A549 (cell line): ENCODE measurements around the gene SLC1A4. TPM values are rescaled to one million over a fixed set of nuclear protein-coding genes. Genes with fewer than 3 reads are reported as not detected.

Experiments used
- ATAC-seq, 2 experiments: fragments of 200-7000 bp in 1 of 2; fragments of >200 bp in 1 of 2; cut with Nextera tagmentation in 1 of 2; cut with Tn5 transposase in 1 of 2; 3 replicates each; pipeline versions ENCODE4 v1.8.0 to v1.9.1; 2018 to 2020; ENCODE audit warnings: mild to moderate bottlenecking in 1 of 2, moderate library complexity in 1 of 2
- CTCF ChIA-PET: fragments of 300-600 bp; sonication (Branson Sonifier 250); formaldehyde crosslinking; extraction: SDS; loops from one replicate; lab custom pipeline; 2021; ENCODE audit warnings: antibody characterized with exemption, inconsistent platforms; lab: Yijun Ruan, JAX
- POLR2A ChIA-PET: fragments of 350-600 bp; formaldehyde crosslinking; extraction: SDS; loops from one replicate; lab custom pipeline; 2021; ENCODE audit warnings: antibody characterized with exemption, inconsistent platforms; lab: Yijun Ruan, JAX
- DNase-seq, 2 experiments: peaks; one replicate each; pipeline versions ENCODE4 v3.0.0 to v3.0.0-alpha.2; 2011 to 2016; ENCODE audit warnings: low read depth in 1 of 2, low spot score in 1 of 2
- FAIRE-seq: peaks from 2 replicates; lab custom pipeline; 2011; peaks lifted over from hg19 to GRCh38; lab: Jason Lieb, UNC
- H3K27ac ChIP-seq, 2 experiments: fragments of >200 bp; sonication (Bioruptor Twin); formaldehyde crosslinking; 3 replicates each; pipeline ENCODE4 v1.5.1; 2016 to 2017
- H3K4me1 ChIP-seq: fragments of >200 bp; sonication (Bioruptor Twin); formaldehyde crosslinking; 3 replicates; pipeline ENCODE4 v1.6.1; 2016
- H3K4me2 ChIP-seq: fragments of >200 bp; sonication (Bioruptor Twin); formaldehyde crosslinking; 3 replicates; pipeline ENCODE4 v1.6.1; 2016
- H3K4me3 ChIP-seq: fragments of >200 bp; sonication (Bioruptor Twin); formaldehyde crosslinking; 3 replicates; pipeline ENCODE4 v1.5.1; 2016
- H3K9me3 ChIP-seq: fragments of >200 bp; sonication (Bioruptor Twin); formaldehyde crosslinking; 3 replicates; pipeline ENCODE4 v1.6.1; 2016
- BHLHE40 ChIP-seq: IDR thresholded peaks from 2 replicates; pipeline ENCODE4 v1.6.1; 2012; ENCODE audit warnings: low read depth, low read length, inconsistent platforms
- CBX8 ChIP-seq: fragments of 200-600 bp; sonication (generic); IDR thresholded peaks from 2 replicates; pipeline ENCODE4 v1.6.1; 2016
- CEBPB ChIP-seq, 2 experiments: fragments of >200 bp in 1 of 2; sonication (Bioruptor Twin) in 1 of 2; formaldehyde crosslinking in 1 of 2; IDR thresholded peaks; 2 replicates each; pipeline ENCODE4 v1.6.1; 2012 to 2016
- CHD2 ChIP-seq: fragments of 150-350 bp; IDR thresholded peaks from 2 replicates; pipeline ENCODE4 v1.6.1; 2014; ENCODE audit warnings: low read length; ENCODE audit not compliant: partially characterized antibody
- CHD4 ChIP-seq: fragments of 200-600 bp; sonication (generic); IDR thresholded peaks from 2 replicates; pipeline ENCODE4 v1.6.1; 2016; ENCODE audit warnings: antibody characterized with exemption, mild to moderate bottlenecking, borderline replicate concordance
- EHF ChIP-seq: fragments of 250-450 bp; sonication (Bioruptor Pico); IDR thresholded peaks from 2 replicates; pipeline ENCODE4 v1.5.0; 2020; ENCODE audit warnings: mild to moderate bottlenecking
- EHMT2 ChIP-seq: fragments of 200-600 bp; sonication (generic); IDR thresholded peaks from 2 replicates; pipeline ENCODE4 v1.6.1; 2016; ENCODE audit warnings: antibody characterized with exemption, low read depth, mild to moderate bottlenecking, moderate library complexity
- FOSB ChIP-seq: fragments of 250-450 bp; sonication (Bioruptor Pico); IDR thresholded peaks from 2 replicates; pipeline ENCODE4 v1.5.0; 2020; ENCODE audit warnings: mild to moderate bottlenecking, moderate library complexity
- JUN ChIP-seq, 2 experiments: fragments of >200 bp; sonication (Bioruptor Twin); formaldehyde crosslinking; IDR thresholded peaks; 2 replicates in 1 of 2; 3 replicates in 1 of 2; pipeline ENCODE4 v1.6.1; 2016 to 2017
- KDM5A ChIP-seq: fragments of 200-600 bp; sonication (generic); IDR thresholded peaks from 2 replicates; pipeline ENCODE4 v1.6.1; 2016; ENCODE audit warnings: antibody characterized with exemption, mild to moderate bottlenecking
- NFE2L2 ChIP-seq: fragments of 150-350 bp; conservative IDR thresholded peaks from 2 replicates; pipeline ENCODE4 v1.6.1; 2014; ENCODE audit warnings: low read length
- NPAS2 ChIP-seq: fragments of 250-450 bp; sonication (Bioruptor Pico); IDR thresholded peaks from 2 replicates; pipeline ENCODE4 v1.8.0; 2022; ENCODE audit warnings: mild to moderate bottlenecking, moderate library complexity, borderline replicate concordance
- PHF8 ChIP-seq: fragments of 200-600 bp; sonication (generic); IDR thresholded peaks from 2 replicates; pipeline ENCODE4 v1.6.1; 2016; ENCODE audit warnings: low read depth, mild to moderate bottlenecking, antibody characterized with exemption, moderate library complexity, borderline replicate concordance
- RAD21 ChIP-seq, 2 experiments: fragments of >200 bp in 1 of 2; sonication (Bioruptor Twin) in 1 of 2; formaldehyde crosslinking in 1 of 2; IDR thresholded peaks in 1 of 2; conservative IDR thresholded peaks in 1 of 2; 2 replicates in 1 of 2; 3 replicates in 1 of 2; pipeline ENCODE4 v1.6.1; 2012 to 2018; ENCODE audit warnings: inconsistent platforms in 1 of 2
- RFX5 ChIP-seq: fragments of 450-650 bp; IDR thresholded peaks from 2 replicates; pipeline ENCODE4 v1.7.1; 2014; ENCODE audit warnings: antibody characterized with exemption, mild to moderate bottlenecking, moderate library complexity
- TFCP2L1 ChIP-seq: fragments of 250-450 bp; sonication (Bioruptor Pico); IDR thresholded peaks from 2 replicates; pipeline ENCODE4 v1.5.0; 2021; ENCODE audit warnings: mild to moderate bottlenecking
- TP53 ChIP-seq: fragments of 250-450 bp; sonication (Bioruptor Pico); IDR thresholded peaks from 2 replicates; pipeline ENCODE4 v1.5.0; 2021; ENCODE audit warnings: mild to moderate bottlenecking, moderate library complexity
- ZFP36 ChIP-seq: fragments of 450-650 bp; IDR thresholded peaks from 2 replicates; pipeline ENCODE4 v1.6.1; 2014; ENCODE audit warnings: borderline replicate concordance; ENCODE audit not compliant: partially characterized antibody
- ZNF302 ChIP-seq: fragments of 250-450 bp; sonication (Bioruptor Pico); IDR thresholded peaks from 2 replicates; pipeline ENCODE4 v1.9.0; 2021; ENCODE audit warnings: inconsistent platforms, mild to moderate bottlenecking, moderate library complexity
- WGBS: methylation state at CpG from one replicate; pipeline ENCODE4 v1.1.6; 2017; ENCODE audit errors: missing lambda C conversion rate; 5-methylcytosine and 5-hydroxymethylcytosine counted together
- polyA plus RNA-seq, 4 experiments: library from polyadenylated mRNA; depleted of rRNA in 3 of 4; stranded (reverse); fragments of >200 nt; fragmentation: RNase III in 1 of 4; extraction: RNeasy Plus Mini Kit Qiagen cat#74134 plus additional on column Dnase treatment in 1 of 4; gene quantifications; 2 replicates in 3 of 4; 3 replicates in 1 of 4; pipeline ENCODE4 v1.2.3, GENCODE V29; 2011 to 2017
- TF ChIP-seq, protein P1 (sequence below): fragments of >200 bp; sonication (Bioruptor Twin); formaldehyde crosslinking; IDR thresholded peaks from 2 replicates; pipeline ENCODE4 v1.6.1; 2016
- TF ChIP-seq, protein P2 (sequence below): fragments of 150-350 bp; IDR thresholded peaks from 2 replicates; pipeline ENCODE4 v1.6.1; 2014; ENCODE audit warnings: low read depth, mild to moderate bottlenecking, low read length
- TF ChIP-seq, protein P3 (sequence below): fragments of 450-650 bp; IDR thresholded peaks from 2 replicates; pipeline ENCODE4 v1.6.1; 2014; ENCODE audit warnings: antibody characterized with exemption
- TF ChIP-seq, protein P4 (sequence below): IDR thresholded peaks from 2 replicates; pipeline ENCODE4 v1.6.1; 2012
- TF ChIP-seq, protein P5 (sequence below): fragments of 200-600 bp; sonication (generic); IDR thresholded peaks from 2 replicates; pipeline ENCODE4 v1.6.1; 2016; ENCODE audit warnings: antibody characterized with exemption, mild to moderate bottlenecking, moderate library complexity

The SLC1A4 gene
- polyA plus RNA-seq, 2 of the 4 experiments (the other 2 are of a cell fraction): 9.1 to 26.4 TPM

DNA sequence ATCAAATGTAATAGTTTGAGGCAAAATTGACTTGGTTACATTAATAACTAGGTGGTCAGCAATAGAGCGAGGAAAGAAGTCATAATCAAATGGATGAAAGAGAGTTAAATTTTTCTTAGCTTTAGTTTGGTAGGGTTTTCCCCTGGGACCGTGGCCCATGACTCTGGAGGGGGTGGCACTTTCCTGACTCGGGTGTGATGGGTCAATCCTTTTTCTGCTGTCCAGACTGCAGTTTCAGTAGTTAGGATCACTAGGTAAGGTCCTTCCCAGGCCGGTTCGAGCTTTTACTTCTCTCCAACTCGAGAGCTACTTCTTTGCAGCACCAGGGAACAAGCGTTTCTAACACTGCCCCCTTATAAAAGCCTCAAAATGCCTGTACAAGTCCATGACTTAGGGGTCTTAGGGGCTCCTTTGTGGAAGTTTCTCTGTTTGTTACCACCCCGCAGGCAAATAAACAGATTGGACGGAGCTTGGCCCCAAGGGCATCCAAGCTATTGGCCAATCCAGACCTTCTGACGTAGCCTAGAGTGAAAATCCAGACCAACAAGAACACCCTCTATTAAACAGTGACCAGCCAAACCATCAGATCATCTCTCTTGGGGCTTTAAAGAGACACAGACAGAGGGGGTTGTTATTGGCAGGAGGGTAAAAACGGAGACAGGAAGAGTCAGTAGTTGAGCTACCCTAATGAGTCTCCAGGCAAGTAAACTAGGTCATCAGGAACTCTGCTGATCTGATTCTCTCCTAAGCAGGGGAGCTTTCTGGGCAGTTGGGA lies 57.6 kb downstream of the SLC1A4 start:
- ATAC-seq (no peak), DNase-seq (no peak), FAIRE-seq (no peak)
- ChIA-PET CTCF (interaction anchor here (0.8 to 11.2 kb wide), 9 partner anchors 9 to 527 kb away, joined by 3 to 246 read pairs (median 3); partner anchors contain the start of gene CEP68), POLR2A (interaction anchor here (1.2 kb wide), 1 partner anchor 9 kb away, joined by 3 read pairs; the partner anchor contains the start of gene CEP68)
- Histone ChIP-seq H3K4me1 (no peaks in the 10 kb centered on the region), H3K27ac (no peak overlapping the region), H3K4me2 (no peak overlapping the region), H3K9me3 (peaks cover 26% of the 10 kb centered on the region; the same call in 2 of the 3 replicates), H3K4me3 (no peak overlapping the region)
- WGBS: 74% methylated on average over 11 of the region's 11 CpGs
- TF ChIP-seq, protein P1, sequence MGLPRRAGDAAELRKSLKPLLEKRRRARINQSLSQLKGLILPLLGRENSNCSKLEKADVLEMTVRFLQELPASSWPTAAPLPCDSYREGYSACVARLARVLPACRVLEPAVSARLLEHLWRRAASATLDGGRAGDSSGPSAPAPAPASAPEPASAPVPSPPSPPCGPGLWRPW: no peak
- no peak for TF ChIP-seq BHLHE40
- no peak for TF ChIP-seq CHD2
- no peak for TF ChIP-seq ZFP36
- no peak for TF ChIP-seq CEBPB (IDR thresholded peaks at IDR 0.05)

DNA sequence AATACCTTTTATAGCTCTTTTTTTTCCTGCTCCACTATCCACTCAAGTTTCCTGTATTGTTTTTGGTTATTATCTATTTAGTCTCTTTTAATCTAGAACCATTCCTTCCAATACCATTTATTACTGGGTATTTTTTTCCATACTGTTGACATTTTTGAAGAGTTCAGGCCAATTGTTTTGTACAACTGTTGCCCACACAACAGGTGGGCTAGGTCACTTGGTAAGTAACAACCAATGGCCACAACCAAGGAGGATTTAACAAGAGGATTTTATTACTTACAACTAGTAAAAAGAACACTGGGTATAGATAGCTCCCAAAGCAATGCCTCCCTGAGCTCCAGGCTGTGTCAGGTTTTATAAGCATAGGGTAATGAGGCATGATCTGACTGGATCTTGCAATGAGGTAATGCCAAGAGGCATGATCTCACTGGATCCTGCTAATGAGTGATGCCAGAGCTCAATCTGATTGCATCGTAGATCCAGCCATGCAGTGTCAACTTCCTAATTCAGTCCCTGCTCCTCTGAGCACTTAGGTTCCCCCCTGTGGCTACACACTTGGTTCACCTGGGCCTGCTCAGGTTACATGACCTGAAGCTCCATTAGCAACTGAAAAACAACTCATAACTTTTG lies 59.9 kb downstream of the SLC1A4 start:
- CTCF ChIA-PET: interaction anchor here (1.0 to 11.2 kb wide), 8 partner anchors 8 to 462 kb away, joined by 3 to 246 read pairs (median 4); no protein-coding TSS in a partner anchor
- no peak for ATAC-seq
- H3K4me3 ChIP-seq: no peak overlapping the region
- TF ChIP-seq PHF8: no peak
- no peak for TF ChIP-seq CBX8
- TF ChIP-seq, protein P2, sequence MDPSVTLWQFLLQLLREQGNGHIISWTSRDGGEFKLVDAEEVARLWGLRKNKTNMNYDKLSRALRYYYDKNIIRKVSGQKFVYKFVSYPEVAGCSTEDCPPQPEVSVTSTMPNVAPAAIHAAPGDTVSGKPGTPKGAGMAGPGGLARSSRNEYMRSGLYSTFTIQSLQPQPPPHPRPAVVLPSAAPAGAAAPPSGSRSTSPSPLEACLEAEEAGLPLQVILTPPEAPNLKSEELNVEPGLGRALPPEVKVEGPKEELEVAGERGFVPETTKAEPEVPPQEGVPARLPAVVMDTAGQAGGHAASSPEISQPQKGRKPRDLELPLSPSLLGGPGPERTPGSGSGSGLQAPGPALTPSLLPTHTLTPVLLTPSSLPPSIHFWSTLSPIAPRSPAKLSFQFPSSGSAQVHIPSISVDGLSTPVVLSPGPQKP: no peak
- TF ChIP-seq, protein P3, sequence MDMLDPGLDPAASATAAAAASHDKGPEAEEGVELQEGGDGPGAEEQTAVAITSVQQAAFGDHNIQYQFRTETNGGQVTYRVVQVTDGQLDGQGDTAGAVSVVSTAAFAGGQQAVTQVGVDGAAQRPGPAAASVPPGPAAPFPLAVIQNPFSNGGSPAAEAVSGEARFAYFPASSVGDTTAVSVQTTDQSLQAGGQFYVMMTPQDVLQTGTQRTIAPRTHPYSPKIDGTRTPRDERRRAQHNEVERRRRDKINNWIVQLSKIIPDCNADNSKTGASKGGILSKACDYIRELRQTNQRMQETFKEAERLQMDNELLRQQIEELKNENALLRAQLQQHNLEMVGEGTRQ: no peak
- no peak for DNase-seq
- no peak for FAIRE-seq
- 91% methylated on average over 1 of the region's 1 CpG for WGBS
- H3K9me3 ChIP-seq: peaks cover 16% of the 10 kb centered on the region; the same call in 2 of the 3 replicates
- POLR2A ChIA-PET: no interaction called here
- no peaks in the 10 kb centered on the region for H3K4me1 ChIP-seq
- H3K27ac ChIP-seq: no peak overlapping the region
- no peak overlapping the region for H3K4me2 ChIP-seq

DNA sequence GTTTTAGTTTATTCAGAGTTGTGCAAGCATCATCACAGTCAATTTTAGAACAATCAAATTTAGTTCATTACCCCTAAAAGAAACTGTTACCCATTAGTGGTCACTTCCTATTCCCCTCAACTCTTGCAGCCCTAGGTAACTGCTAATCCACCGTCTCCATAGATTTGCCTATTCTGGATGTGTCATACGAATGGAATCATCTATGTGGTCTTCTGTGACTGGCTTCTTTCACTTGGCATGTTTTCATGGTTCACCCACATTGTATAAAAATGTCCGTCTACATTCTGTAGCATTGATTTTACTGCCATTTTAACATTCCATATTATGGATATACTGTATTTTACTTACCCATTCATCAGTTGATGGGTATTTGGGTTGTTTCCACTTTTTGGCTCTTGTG lies 61.7 kb downstream of the SLC1A4 start:
- Histone ChIP-seq H3K9me3 (peaks cover 8% of the 10 kb centered on the region; the same call in 2 of the 3 replicates), H3K4me1 (peaks cover 7% of the 10 kb centered on the region), H3K27ac (no peak overlapping the region), H3K4me3 (no peak overlapping the region), H3K4me2 (no peak overlapping the region)
- WGBS: 65% methylated on average over 3 of the region's 3 CpGs
- DNase-seq (no peak), ATAC-seq (no peak), FAIRE-seq (no peak)
- ChIA-PET CTCF (interaction anchor here (0.7 to 6.5 kb wide), 3 partner anchors 10 to 133 kb away, joined by 3 to 35 read pairs (median 23); no protein-coding TSS in a partner anchor), POLR2A (interaction anchor here (0.6 kb wide), 1 partner anchor 69 kb away, joined by 3 read pairs; no protein-coding TSS in a partner anchor)
- TF ChIP-seq, protein P3: no peak
- TF ChIP-seq, protein P4, sequence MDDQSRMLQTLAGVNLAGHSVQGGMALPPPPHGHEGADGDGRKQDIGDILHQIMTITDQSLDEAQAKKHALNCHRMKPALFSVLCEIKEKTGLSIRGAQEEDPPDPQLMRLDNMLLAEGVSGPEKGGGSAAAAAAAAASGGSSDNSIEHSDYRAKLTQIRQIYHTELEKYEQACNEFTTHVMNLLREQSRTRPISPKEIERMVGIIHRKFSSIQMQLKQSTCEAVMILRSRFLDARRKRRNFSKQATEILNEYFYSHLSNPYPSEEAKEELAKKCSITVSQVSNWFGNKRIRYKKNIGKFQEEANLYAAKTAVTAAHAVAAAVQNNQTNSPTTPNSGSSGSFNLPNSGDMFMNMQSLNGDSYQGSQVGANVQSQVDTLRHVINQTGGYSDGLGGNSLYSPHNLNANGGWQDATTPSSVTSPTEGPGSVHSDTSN: no peak
- TF ChIP-seq FOSB (CRISPR knock-in tag) (no peak), KDM5A (no peak), CHD4 (no peak), EHF (CRISPR knock-in tag) (no peak), RFX5 (no peak), TP53 (CRISPR knock-in tag) (no peak), TFCP2L1 (CRISPR knock-in tag) (no peak), EHMT2 (no peak), NPAS2 (CRISPR knock-in tag) (no peak), RAD21 (conservative IDR thresholded peaks at IDR 0.05 in 1 of 2, IDR thresholded peaks at IDR 0.05 in 1 of 2) (no peak), ZNF302 (CRISPR knock-in tag) (no peak), NFE2L2 (no peak), JUN (IDR thresholded peaks at IDR 0.05) (no peak)
- TF ChIP-seq, protein P5, sequence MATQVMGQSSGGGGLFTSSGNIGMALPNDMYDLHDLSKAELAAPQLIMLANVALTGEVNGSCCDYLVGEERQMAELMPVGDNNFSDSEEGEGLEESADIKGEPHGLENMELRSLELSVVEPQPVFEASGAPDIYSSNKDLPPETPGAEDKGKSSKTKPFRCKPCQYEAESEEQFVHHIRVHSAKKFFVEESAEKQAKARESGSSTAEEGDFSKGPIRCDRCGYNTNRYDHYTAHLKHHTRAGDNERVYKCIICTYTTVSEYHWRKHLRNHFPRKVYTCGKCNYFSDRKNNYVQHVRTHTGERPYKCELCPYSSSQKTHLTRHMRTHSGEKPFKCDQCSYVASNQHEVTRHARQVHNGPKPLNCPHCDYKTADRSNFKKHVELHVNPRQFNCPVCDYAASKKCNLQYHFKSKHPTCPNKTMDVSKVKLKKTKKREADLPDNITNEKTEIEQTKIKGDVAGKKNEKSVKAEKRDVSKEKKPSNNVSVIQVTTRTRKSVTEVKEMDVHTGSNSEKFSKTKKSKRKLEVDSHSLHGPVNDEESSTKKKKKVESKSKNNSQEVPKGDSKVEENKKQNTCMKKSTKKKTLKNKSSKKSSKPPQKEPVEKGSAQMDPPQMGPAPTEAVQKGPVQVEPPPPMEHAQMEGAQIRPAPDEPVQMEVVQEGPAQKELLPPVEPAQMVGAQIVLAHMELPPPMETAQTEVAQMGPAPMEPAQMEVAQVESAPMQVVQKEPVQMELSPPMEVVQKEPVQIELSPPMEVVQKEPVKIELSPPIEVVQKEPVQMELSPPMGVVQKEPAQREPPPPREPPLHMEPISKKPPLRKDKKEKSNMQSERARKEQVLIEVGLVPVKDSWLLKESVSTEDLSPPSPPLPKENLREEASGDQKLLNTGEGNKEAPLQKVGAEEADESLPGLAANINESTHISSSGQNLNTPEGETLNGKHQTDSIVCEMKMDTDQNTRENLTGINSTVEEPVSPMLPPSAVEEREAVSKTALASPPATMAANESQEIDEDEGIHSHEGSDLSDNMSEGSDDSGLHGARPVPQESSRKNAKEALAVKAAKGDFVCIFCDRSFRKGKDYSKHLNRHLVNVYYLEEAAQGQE: no peak
